ENCODE data around the gene HOXD11. TPM values are rescaled to one million over a fixed set of nuclear protein-coding genes. Genes with fewer than 3 reads are reported as not detected.
A peak's percentile ranks its signal among the peaks of the same experiment; 100 is the strongest.

The HOXD11 gene
- total RNA-seq, 3 donors from 2014 or later = 0.66 TPM; not detected in 2

DNA sequence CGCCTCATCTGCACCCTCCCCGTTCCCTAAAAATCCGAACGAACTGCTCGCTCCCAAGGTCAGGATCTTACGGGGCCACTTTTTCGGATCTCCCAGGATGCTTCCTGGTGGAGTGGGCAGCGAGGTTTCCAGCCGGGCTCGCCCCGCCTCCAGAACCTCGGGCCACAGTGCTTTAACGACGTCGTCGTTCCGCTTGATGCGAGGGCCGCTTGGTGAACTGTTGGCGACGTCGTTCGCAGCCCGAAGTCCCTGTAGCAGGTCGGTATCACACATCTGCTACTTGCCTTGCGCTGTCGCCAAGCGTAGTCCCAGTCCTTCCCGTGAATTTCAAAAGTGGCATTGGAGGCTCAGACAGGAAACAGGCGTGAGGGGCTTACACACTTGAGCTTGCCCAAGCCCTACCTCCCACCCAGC, 38.7 kb upstream of the HOXD11 start:
- H3K4me3 ChIP-seq = peak overlapping the region in 1 of 3 donors; percentile 60
- H3K27ac ChIP-seq = no peak overlapping the region
- H3K36me3 ChIP-seq = no peaks in the 10 kb centered on the region
- H3K4me1 ChIP-seq = no peaks in the 10 kb centered on the region
- H3K9me3 ChIP-seq = no peaks in the 10 kb centered on the region
- no peak for DNase-seq (ENCODE audit: low spot score in 2 of 2)
- peaks cover 16 to 93% of the 10 kb centered on the region in 2 donors for H3K27me3 ChIP-seq
- TF ChIP-seq POLR2A (IDR thresholded peaks at IDR 0.05) (no peak), POLR2AphosphoS5 (IDR thresholded peaks at IDR 0.05) (no peak)
- TF ChIP-seq, protein P1, sequence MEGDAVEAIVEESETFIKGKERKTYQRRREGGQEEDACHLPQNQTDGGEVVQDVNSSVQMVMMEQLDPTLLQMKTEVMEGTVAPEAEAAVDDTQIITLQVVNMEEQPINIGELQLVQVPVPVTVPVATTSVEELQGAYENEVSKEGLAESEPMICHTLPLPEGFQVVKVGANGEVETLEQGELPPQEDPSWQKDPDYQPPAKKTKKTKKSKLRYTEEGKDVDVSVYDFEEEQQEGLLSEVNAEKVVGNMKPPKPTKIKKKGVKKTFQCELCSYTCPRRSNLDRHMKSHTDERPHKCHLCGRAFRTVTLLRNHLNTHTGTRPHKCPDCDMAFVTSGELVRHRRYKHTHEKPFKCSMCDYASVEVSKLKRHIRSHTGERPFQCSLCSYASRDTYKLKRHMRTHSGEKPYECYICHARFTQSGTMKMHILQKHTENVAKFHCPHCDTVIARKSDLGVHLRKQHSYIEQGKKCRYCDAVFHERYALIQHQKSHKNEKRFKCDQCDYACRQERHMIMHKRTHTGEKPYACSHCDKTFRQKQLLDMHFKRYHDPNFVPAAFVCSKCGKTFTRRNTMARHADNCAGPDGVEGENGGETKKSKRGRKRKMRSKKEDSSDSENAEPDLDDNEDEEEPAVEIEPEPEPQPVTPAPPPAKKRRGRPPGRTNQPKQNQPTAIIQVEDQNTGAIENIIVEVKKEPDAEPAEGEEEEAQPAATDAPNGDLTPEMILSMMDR (IDR thresholded peaks at IDR 0.05) = no peak
- intact Hi-C loops (cut with DNase I; ENCODE audit: low total_unique reads) = no loop called here

DNA sequence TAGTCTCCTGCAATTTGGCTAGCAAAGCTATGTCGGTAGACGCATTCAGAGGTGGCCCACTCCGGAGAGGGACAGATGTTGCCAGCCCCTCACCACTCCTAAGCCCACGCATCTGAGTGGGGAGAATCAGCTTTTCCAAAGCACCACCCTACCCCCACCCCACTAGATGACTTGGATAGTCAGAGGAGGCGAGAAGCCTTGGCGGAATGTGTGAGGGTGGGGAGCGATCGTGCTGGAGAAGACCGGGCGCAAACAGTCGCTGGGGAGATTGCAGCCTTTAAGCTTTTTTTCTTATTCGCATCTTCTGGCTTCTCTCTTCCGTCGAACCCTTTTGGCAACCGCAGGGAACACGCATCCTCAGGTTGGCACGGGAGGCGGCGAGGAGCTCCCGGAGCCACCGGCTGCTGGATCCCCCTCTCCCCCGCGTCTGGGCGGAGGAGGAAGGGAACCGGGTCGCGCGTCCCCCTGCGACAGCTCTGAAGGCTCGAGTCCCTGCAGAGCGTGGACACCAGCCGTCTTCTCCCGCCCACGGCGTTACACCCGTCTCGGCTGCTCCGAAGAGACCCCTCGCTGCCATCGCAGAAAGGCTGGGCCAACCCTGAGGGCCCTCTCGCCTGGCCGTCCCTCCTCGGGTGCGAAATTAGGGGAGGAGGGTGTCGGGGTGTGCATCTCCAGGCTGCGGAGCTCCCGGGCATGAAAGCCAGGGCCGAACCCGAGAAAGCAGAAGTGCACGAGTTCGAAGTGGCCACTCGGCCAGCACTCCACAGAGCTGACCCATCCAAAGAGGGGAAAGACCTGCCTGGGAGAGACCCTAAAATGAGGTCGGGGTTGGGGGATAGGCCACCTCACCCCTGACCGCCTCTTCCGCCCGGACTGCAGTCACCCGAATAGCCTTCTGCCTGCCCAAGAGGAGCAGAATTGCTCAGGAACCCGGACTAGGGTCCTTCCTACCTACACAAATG, 35.5 kb upstream of the HOXD11 start:
- H3K9me3 ChIP-seq = no peaks in the 10 kb centered on the region
- no peaks in the 10 kb centered on the region for H3K4me1 ChIP-seq
- H3K36me3 ChIP-seq = no peaks in the 10 kb centered on the region
- peaks cover 16 to 100% of the 10 kb centered on the region in 2 donors for H3K27me3 ChIP-seq
- no peak for DNase-seq (ENCODE audit: low spot score in 2 of 2)
- no peak overlapping the region for H3K27ac ChIP-seq
- intact Hi-C loops (cut with DNase I; ENCODE audit: low total_unique reads) = no loop called here
- TF ChIP-seq, protein P1 (IDR thresholded peaks at IDR 0.05) = no peak
- no peak for TF ChIP-seq POLR2A (IDR thresholded peaks at IDR 0.05)
- no peak for TF ChIP-seq POLR2AphosphoS5 (IDR thresholded peaks at IDR 0.05)
- H3K4me3 ChIP-seq = no peak overlapping the region

DNA sequence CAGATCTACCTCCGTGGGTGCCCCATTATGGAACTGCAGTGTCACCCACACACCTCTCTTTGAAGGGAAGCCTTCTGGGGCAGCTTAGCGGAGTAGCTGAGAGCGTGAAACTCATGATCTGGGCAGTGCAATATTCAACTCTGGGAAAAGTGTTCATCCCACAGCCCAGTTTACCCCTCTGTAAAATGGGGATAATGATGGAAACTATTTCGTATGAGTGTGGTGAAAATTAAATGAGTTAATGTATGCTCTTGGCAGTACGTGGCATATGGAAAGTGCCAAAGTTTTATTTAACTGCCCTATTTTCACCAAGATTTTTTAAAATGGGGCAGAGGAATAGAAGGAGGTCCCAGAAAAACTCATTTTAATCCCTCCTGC, 34.8 kb upstream of the HOXD11 start:
- Histone ChIP-seq H3K4me3 (no peak overlapping the region), H3K4me1 (no peaks in the 10 kb centered on the region), H3K27ac (no peak overlapping the region), H3K9me3 (no peaks in the 10 kb centered on the region), H3K36me3 (no peaks in the 10 kb centered on the region), H3K27me3 (peaks cover 13 to 100% of the 10 kb centered on the region in 2 donors)
- DNase-seq (ENCODE audit: low spot score in 2 of 2) = no peak
- intact Hi-C loops (cut with DNase I; ENCODE audit: low total_unique reads) = no loop called here
- TF ChIP-seq POLR2A (IDR thresholded peaks at IDR 0.05) (no peak), POLR2AphosphoS5 (IDR thresholded peaks at IDR 0.05) (no peak)
- TF ChIP-seq, protein P1 (IDR thresholded peaks at IDR 0.05) = no peak

DNA sequence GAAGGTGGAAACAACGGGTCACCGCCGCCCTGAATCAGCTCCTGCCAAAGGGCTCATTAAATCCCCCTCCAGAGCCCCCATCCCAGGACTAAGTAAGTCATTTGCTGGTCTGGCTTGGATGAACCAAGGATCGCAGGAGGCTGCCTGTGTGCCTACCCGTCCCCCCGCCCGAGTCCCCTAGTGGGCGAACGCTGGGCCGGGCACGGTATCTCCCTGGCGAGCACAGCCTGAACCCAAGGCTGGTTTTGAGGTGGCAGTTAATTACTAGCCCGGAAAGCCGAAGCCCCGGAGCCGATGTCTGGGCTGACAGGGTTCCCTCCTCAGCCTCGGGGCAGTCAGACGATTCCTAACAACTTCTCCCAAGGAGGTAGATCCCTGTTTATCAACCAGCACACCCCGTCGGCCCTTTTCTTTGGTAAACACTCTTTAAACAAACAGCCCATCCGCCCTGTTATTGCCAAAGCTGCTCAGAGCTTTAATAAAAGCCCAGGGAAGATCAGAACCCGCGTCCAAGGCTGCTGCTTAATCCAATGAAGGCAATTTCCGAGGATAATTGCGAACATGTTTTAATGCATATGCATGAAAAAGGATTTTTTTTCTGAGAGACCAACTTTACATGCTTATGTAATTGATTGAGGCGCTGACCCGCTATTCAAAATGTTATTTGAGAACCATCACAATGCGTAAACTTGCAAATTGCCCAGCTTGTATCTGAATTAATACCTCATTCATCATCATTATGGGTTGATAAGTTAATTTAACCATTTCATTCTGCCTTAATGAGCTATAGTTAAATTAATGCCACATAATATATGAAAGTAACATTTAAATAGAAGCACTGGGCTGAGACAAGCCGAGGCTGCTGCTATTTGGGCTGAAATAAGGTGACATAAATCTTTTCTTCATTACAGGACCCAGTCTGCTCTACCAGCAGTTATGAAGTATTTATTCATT, 33.9 kb upstream of the HOXD11 start:
- Histone ChIP-seq H3K36me3 (no peaks in the 10 kb centered on the region), H3K9me3 (no peaks in the 10 kb centered on the region), H3K27me3 (peaks cover 12 to 100% of the 10 kb centered on the region in 2 donors), H3K4me3 (no peak overlapping the region), H3K4me1 (no peaks in the 10 kb centered on the region), H3K27ac (no peak overlapping the region)
- DNase-seq (ENCODE audit: low spot score in 2 of 2) = no peak
- intact Hi-C loops (cut with DNase I; ENCODE audit: low total_unique reads) = no loop called here
- TF ChIP-seq, protein P1 (IDR thresholded peaks at IDR 0.05) = no peak

Data from breast epithelium (tissue), 4 donors.